MM.1S (cell line): Measurements from ENCODE around the gene TRIM25.

Experiments
- EZH2 ChIP-seq: fragments of 300-600 bp; sonication (generic); optimal IDR thresholded peaks from 2 replicates; pipeline ENCODE3; 2017; ENCODE audit warnings: low read depth, mild to moderate bottlenecking, antibody characterized with exemption, low read length, mixed read lengths
- EZH2phosphoT487 ChIP-seq: fragments of 300-600 bp; sonication (generic); IDR thresholded peaks from 2 replicates; pipeline ENCODE4 v1.6.1; 2018; ENCODE audit warnings: antibody characterized with exemption, low read length
- TF ChIP-seq, protein P1 (sequence below): fragments of 300-600 bp; sonication (generic); IDR thresholded peaks from 2 replicates; pipeline ENCODE4 v1.5.1; 2016; ENCODE audit warnings: antibody characterized with exemption, low read length, mixed read lengths

DNA sequence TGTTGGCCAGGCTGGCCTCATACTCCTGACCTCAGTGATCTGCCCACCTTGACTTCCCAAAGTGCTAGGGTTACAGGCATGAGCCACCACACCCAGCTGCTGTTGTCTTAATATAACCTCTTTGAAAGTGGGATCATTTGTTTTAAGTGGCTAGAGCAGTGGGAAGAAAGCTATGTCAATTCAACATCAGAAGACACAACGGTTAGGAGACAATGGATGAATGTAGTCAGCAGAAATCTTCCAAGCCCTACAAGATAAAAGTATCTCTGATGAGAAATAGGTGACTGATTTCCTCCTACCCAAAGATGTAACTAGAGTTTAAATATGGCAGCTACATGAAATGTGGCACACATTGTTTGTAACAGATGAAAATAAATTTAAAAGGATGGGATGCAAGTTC lies 20.0 kb upstream of the TRIM25 start:
- TF ChIP-seq, protein P1, sequence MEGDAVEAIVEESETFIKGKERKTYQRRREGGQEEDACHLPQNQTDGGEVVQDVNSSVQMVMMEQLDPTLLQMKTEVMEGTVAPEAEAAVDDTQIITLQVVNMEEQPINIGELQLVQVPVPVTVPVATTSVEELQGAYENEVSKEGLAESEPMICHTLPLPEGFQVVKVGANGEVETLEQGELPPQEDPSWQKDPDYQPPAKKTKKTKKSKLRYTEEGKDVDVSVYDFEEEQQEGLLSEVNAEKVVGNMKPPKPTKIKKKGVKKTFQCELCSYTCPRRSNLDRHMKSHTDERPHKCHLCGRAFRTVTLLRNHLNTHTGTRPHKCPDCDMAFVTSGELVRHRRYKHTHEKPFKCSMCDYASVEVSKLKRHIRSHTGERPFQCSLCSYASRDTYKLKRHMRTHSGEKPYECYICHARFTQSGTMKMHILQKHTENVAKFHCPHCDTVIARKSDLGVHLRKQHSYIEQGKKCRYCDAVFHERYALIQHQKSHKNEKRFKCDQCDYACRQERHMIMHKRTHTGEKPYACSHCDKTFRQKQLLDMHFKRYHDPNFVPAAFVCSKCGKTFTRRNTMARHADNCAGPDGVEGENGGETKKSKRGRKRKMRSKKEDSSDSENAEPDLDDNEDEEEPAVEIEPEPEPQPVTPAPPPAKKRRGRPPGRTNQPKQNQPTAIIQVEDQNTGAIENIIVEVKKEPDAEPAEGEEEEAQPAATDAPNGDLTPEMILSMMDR = no peak
- TF ChIP-seq EZH2 (no peak), EZH2phosphoT487 (no peak)
